ENCODE results near the gene STK33.

STK33 gene

DNA sequence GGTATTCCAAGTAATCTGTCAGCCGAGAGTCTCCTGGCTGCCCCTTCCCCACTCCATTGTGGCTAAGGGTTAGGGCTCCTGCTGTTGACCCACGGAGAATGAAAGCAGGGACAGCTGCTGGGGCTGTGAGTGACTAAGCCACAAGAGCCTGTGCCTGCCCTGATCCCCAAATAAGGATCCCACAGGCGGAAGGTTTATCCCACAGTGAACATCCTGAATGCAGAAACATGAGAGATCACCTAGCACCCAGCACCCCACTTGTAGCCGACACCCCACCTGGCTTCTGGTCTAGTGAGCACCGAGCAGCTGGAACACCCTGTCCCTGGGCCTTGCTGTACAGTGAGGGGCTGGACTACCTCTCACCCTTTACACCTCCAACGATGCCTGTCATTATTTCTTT lies 212.7 kb downstream of the STK33 start:
- in situ Hi-C loops (cut with MboI; ENCODE audit: low sequenced_read_pairs) = no loop called here

DNA sequence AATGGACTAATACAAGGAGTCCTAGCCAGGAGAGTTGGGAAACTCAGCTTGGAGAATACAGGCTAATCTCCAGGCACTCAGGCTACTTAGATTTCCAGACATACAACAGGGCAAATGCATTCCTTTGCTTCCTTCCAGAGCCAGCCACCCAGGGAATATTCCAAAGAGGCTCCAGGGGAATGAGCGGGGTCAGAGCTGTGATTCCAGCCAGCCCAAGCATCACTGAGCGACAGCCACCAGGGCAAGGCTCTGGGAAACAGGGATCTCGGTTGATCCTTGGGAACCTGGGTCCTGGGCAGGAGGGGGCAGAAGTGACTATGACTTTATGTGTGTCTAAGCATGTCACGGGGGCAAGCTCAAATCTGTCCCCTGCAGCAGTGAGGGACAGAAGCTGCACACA lies 218.1 kb downstream of the STK33 start:
- in situ Hi-C loops (cut with MboI; ENCODE audit: low sequenced_read_pairs) = no loop called here

DNA sequence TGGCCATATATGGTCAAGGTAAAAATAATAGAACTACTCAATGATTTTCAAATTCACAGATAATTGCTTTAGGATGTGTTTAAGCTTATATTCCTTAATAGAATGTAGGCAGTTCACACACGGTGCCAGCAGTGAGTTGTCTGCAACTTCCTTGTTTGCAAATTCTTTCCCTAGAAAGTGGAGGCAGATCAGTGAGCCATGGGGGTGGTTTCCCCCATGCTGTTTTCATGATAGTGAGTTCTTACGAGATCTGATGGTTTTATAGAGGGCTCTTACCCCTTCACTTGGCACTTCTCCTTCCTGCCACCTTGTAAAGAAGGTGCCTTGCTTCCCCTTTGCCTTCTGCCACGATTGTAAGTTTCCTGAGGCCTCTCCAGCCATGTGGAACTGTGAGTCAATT lies 218.6 kb downstream of the STK33 start:
- in situ Hi-C loops (cut with MboI; ENCODE audit: low sequenced_read_pairs) = no loop called here

DNA sequence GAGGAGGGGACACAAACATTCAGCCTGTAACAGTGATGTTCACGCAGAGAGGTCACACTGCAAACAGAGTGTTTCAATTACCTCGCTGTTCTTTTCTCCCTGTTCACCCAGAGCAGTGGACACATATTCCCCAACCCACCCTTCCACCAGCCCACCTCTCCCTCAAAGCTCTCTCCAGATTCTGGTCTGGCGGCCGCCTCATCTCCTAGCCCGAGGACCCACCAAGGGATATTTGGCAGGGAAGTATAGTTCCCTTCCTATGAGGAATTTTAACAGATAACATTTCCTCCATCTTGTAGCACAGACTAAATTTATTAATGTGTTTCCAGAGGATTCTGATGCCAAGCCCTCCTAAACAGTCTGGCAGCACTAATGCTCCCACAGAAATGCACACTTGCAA lies 219.3 kb downstream of the STK33 start:
- in situ Hi-C loops (cut with MboI; ENCODE audit: low sequenced_read_pairs) = no loop called here

DNA sequence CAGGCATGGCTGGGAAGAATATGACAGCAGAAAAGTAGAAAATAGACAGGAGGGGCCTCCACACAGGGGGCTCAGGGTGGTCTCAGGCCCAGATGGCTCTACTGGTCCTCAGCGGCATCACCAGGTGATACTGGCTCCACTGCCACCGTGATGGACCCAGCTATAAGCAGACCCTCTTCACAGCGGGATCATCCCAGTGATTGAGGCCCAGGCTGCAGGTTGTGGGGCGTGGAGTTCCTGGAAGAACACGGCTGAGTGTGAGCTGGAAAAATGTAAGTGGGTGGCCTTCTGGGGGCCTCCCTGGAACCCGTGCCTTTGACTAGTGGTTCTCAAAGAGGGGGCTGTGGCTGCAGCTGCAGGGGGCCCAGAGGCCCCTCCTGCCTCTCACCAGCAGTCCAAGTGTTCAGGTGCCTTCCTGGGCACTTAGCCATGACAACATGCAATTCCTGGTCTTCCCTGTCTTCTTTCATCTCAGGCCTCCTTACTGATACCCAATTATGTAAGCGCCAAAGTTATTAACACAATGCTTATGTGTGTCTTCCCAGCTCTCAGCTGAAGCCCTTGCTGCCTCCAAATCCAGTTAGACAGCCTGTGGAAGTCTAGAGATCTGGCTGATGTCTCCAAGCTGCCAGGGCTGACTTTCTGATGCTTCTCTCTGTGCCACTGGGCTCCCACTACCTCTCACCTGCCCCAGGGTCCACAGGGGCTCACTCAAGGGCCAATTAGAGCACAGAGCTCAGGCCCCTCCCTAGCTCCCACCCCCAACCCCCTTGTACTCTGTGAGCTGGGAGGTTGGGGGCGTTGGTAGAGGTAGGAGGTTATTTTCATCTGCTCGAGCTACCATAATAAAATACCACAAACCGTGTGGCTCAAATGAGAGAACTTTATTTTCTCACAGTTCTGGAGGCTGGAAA lies 220.3 kb downstream of the STK33 start:
- in situ Hi-C loops (cut with MboI; ENCODE audit: low sequenced_read_pairs) = no loop called here

DNA sequence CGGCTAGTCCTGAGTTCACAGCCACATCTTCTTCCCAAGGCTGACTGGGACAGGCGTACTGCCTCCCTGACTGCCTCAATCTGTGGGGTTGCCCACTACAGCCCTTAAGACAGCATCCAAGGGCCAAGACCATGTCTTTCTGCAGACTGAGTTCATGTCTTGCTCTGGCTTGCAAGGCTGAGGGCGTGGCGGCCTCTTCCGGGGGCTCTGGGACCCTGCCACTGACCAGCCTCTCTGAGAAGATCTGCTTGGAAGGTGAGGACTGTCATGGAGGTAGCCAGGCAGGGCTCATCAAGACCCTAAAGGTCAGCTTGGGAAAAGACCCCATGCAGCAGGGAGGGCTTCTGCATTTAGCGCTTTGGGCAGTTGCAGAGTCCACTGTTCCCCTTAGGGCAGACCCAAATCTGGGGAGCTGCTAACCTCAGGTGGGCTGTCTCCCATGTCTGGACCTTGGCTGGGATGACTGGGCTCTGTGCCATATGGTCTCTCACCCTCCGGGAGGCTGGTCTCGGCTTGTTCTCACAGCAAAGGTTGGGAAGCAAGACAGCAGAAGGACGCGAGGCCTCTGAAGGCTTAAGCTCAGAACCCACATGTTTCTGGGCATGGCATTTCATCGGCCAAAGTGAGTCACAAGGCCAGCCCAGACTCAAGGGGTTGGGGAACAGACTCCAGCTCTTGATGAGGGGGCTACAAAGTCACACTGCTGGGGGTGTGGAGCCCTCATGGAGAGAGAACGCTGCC lies 221.2 kb downstream of the STK33 start:
- in situ Hi-C loops (cut with MboI; ENCODE audit: low sequenced_read_pairs) = no loop called here

DNA sequence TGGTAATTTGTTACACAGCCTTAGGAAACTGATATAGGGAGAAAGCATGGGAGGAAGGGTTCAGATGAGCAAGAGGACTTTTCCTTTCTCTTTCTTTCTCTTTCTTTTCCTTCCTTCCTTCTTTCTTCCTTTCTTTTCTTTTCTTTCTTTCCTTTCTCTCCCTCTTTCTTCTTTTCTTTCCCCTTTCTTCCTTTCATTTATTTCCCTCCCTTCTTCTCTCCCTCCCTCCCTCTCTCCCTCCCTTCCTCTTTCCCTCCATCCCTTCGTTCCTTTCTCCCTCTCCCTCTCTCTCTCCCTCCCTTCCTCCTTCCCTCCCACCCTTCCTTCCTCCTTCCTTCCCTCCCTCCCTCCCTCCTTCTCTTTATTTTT lies 222.5 kb downstream of the STK33 start:
- in situ Hi-C loops (cut with MboI; ENCODE audit: low sequenced_read_pairs) = no loop called here

DNA sequence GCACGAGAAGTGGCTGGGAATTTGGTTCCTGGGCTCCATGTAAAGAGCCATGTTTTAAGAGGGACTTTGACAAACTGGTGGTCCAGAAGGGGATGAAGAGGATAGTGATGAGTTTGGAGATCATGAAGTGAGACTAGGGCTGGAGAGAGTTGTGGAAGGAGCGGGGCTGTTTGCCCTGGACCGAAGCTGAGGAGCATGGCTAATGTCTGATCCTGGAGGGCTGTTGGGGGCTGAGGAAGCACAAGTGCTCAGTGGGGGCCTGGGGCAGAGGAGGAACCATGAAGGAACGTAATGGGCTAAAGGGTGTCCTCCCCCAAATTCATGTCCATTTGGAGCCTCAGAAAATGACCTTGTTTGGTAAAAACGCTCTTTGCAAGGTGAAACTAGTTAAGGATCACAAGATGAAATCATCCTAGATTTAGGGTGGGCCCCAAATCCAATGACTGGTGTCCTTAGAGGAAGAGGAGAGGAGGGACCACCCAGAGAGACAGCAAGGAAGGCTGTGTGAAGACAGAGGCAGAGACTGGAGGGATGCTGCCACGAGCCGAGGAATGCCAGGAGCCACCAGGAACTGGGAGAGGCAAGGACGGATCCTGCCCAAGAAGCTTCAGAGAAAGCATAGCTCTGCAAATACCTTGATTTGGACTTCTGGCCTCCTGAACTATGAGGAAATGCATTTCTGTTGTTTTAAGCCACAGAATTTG lies 223.1 kb downstream of the STK33 start:
- in situ Hi-C loops (cut with MboI; ENCODE audit: low sequenced_read_pairs) = no loop called here

DNA sequence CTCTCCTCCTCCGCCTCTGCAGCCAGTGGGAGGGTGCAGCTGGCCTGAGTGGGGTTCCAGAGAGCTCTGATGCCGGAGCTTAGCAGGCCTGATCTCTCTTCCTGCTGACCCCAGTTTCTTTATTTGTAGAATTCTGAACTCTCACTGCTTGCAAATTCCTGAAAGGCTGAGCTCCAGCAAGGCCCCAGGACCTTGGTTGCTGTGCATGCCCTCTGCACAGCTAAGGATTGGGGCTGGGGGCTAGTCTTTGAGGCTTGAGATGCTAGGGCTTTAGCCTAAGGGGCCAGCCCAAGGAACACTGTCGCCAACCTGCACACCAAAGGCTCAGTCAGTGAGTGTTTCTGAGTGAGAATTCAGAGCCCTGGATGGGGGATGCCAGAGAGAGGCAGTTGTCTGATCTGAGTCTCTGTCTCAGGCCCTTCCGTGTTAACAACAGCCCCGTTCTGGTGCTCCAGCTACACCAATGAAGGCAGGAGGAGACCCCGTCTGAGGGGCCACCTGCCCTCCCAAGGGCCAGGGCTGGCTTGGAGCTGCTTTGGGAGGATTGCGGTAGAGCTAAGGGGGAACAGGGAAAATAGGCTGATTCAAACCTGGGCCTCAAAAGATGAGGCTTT lies 224.3 kb downstream of the STK33 start:
- in situ Hi-C loops (cut with MboI; ENCODE audit: low sequenced_read_pairs) = no loop called here

DNA sequence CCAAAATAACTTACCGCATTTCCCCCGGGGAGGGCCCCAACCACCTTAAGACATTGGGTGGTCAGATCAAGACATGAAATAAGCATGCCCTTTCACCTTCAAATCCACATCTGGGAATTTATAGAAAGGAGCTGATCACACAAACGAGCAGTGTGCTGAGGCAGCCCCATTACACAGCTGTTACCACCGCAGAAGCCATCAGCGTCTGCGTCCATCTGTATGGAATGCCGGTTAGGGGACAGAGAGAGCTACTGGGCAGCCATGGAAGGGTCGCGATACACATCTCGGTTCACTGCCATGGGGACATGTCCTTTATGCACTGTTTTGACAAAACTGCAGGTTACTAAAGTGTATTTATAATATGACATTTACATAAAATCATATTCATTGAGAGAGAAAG lies 225.3 kb downstream of the STK33 start:
- in situ Hi-C loops (cut with MboI; ENCODE audit: low sequenced_read_pairs) = no loop called here

DNA sequence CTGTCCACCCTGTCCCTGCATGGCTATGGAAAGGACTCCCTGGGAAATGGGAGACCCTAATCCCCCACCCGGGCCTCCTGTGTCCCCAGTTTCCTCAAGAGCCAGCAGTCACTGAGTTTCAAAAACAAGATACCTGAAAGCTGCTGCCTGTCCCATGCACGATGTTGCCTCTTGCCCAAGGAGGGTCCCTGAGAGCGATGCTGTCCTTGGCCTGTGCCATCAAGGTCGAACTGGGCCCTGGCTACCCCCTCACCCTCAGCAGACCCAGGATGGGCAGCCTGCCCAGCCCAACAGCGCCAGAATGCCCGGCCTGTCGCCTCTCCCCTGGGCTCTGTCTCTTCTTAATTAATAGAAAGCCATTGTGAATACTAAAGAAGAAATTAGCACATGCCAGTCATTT lies 225.8 kb downstream of the STK33 start:
- in situ Hi-C loops (cut with MboI; ENCODE audit: low sequenced_read_pairs) = no loop called here

DNA sequence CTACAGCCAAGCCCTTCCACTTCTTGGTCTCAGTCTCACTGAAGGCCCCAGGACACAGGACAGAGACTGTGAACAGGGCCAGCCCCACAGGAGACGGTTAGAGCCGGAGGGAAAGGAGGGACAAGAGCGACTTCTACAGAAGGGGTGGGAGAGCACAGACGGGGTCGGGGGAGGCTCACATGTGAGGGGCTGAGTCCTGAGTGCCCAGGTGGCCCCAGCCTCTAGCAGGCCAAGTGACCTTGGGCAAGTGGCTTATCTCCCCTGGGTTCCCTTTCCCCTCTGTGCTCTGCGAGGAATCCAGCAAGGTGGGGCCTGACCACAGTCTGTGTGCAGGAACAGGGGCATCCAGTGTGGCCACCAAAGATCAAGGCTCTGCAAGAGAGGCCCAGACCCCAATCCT lies 227.7 kb downstream of the STK33 start:
- in situ Hi-C loops (cut with MboI; ENCODE audit: low sequenced_read_pairs) = no loop called here

DNA sequence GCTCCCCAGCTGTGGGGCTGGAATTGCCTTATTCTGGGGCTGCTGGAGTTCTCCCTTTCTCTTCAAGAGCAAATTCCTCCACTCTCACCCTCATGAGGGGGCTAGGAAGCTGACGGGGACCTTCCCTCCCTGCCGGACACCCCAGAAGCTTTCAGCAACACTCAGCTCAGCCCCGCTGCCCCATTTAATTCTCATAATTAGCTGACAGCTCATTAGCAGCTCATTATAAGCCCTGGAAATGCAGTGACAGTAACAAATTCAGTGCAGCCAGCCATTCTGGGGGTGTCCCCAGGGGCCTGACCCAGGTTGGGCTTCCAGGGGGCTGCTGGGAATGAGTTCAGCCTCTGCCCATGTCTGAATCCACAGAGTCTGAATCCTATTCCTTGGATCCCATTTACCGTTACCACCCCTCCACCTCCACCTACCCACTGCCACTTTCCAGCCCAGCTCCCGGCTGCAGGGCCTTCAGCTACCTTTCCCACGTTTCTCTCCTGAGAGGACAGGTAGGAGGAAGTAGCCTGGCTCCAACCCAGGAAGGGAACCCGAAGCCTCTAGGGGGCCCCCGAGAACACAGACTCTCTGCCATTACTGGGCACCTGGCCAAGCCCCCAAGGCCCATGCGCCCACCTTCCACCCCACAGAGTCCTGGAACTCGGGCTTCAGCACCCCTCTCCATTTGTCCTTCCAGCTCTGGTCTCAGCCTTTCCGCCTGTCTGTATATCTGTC lies 228.6 kb downstream of the STK33 start:
- in situ Hi-C loops (cut with MboI; ENCODE audit: low sequenced_read_pairs) = no loop called here

DNA sequence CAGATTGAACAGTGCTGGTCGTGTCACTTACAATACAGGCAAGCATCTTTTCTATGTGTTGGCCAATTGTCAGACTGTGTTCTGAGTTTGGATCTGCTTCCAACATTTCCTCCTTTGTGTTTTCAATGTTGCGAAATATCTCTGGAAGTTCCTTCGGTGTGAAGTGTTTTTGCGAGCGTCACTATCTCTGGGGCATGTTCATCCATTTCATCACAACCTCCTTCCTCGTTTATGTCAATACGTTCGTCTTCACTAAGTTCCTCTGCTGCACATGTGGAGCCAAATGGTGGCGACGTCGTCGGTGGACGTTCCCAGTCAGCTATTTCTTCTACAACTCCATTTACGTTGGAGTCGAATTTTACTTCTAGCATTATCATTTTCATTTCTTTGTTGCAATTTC lies 230.1 kb downstream of the STK33 start:
- in situ Hi-C loops (cut with MboI; ENCODE audit: low sequenced_read_pairs) = no loop called here

DNA sequence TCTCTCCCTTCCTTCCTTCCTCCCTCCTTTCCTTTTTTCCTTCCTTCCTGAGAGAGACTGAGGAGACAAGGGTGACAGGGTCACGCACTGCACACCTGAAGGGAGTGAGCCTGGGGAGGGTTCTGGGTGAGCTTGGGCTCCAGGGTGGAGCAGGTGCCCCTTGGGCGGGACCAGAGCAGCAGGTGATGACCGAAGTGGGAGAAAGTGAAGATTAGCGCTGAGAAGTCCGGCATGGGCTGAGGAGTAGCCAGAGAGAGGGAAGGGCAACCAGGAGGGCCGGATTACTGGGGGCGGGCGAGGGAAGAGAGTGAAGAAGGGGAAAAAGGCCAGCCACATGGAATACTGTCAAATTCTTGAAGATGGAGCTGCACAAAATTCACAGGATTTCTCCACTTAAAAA lies 231.1 kb downstream of the STK33 start:
- in situ Hi-C loops (cut with MboI; ENCODE audit: low sequenced_read_pairs) = no loop called here

DNA sequence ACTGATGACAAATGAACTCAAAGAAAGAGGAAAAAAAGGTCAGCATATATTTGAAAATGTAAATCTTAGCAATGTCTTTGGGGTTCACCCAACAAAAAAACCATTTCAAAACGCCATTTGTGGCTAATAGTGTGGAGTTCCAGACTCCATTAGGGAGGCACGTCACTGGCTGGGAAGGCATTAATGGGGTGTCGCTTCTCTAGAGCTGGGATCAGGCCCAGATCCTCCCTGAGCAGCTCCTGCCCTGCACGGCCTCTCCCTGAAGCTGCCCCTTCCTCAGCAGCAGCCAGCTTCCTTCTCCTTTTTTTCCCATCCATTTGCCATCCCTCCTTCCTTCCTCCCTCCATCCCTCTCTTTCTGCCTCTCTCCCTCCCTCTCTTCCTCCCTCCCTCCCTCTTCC lies 231.5 kb downstream of the STK33 start:
- in situ Hi-C loops (cut with MboI; ENCODE audit: low sequenced_read_pairs) = no loop called here

DNA sequence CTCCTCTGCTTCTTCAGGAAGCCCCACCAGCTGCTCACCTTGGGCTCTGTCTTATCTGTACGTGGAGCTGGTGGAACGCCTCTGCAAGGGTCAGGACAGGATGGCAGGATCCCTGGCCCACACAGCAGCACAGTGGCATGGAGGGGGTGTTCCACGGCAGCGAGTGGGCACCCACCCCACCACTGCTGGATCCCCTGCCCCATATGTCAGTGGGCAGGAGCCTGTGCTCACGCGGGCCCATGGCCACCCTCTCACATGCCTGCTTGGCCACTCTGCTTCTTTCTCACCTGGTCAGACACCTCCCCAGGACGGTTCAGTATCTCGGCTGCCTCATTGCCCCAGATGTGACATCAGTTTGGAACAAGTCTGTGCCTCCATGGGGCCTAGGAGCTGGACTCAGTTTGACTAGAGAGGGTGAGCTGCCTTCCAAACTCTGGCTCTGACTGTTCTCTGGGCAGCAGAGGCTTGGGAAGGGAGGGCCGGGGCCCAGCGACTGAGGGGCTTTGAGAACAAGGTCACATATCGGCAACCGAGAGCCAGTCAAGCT lies 232.3 kb downstream of the STK33 start:
- in situ Hi-C loops (cut with MboI; ENCODE audit: low sequenced_read_pairs) = no loop called here

DNA sequence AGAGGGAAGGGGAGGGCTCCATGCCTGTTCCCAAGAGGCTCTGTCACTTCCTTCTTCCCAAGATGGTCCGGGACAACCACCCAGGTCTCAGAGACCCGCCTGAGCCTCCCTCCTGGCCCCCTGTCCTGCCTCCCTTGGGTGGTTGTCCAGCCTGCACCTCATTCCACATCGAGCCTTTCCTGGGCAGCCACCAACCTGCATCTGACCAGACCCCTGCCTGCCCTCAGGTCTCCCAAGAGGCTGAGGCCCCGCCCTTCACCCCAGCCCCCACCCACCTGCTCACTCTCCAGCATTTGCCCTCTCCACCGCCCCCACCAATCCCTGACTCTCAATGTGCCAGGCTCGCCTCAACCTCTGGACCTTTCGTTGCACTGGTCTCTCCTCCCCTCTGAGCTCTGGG lies 232.8 kb downstream of the STK33 start:
- in situ Hi-C loops (cut with MboI; ENCODE audit: low sequenced_read_pairs) = no loop called here

DNA sequence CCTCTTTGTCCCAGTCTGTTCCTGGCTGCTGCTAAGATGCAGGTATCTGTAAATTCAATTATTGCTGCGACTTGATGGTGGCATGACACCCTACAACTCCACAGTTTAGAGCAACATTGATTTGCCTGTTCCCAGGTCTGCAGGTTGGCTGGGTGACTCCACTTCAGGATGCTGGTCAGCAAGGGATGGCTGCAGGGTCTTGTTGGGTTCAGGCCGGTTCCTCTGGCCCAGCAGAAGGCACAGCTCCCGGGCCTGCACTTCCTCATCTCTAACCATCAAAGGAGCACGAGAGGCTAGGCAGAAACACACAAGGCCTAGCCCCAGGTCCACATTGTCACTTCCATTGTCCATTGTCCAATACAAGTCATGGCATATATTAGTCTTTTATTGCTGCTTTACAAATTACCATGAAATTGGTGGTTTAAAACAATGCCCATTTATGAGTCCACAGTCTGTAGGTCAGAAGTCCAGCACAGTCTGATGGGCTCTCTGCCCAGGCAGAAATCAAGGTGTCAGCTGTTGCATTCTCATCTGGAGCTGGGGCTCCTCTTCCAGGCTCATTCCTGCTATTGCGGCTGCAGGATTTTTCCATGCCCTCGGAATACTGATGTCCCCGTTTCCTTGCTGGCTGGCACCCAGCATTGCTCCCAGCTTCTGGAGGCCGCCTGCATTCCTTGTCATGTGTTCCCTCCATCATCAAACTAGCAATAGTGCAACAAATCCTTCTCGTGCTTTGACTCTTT lies 233.8 kb downstream of the STK33 start:
- in situ Hi-C loops (cut with MboI; ENCODE audit: low sequenced_read_pairs) = no loop called here

DNA sequence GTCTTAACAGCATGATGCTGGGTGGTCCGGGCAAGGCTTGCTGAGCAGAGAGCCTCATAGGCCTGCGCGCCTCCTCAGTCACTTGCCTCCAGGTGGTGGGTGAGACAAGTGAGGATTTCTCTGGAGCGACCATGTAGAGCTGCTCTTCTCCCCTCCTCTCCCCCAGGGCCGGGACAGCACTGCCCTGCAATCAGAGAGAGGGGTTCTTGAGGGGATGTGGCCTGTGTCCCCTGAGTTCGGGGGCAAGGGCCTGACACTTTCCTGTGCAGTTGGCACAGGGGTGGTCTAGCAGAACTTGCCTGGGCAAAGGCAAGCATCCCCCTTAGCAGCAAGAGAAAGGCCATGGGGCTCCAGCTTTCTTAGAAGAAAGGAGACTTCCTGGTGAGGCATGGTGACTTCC lies 234.5 kb downstream of the STK33 start:
- in situ Hi-C loops (cut with MboI; ENCODE audit: low sequenced_read_pairs) = no loop called here

Data from hTERT RPE-1 (cell line).